Thoracic aorta (tissue), 2 donors: ENCODE results near the gene ADNP2. TPM values are rescaled to one million over a fixed set of nuclear protein-coding genes. Genes with fewer than 3 reads are reported as not detected.

Source experiments
- ATAC-seq: fragments of 150-250 bp; one replicate; pipeline ENCODE4 v1.8.0; 2017; ENCODE audit warnings: low read depth; ENCODE audit not compliant: insufficient number of reproducible peaks, low FRiP score
- DNase-seq: peaks from one replicate; pipeline ENCODE4 v3.0.0-alpha.2; 2020; ENCODE audit warnings: low spot score
- H3K27ac ChIP-seq, 2 donors: fragments of 200-600 bp; sonication (generic); 1 replicate in 1 of 2; 2 replicates in 1 of 2; pipeline ENCODE4 v1.5.1; 2016; ENCODE audit warnings: mild to moderate bottlenecking in 2 of 2, moderate library complexity in 2 of 2
- H3K27me3 ChIP-seq: fragments of 200-600 bp; sonication (generic); replicated peaks from 2 replicates; pipeline ENCODE4 v1.6.0; 2016; ENCODE audit warnings: mild to moderate bottlenecking; ENCODE audit not compliant: insufficient read depth
- H3K36me3 ChIP-seq: fragments of 200-600 bp; sonication (generic); one replicate; pipeline ENCODE4 v1.5.1; 2016
- H3K4me1 ChIP-seq, 2 donors: fragments of 200-600 bp; sonication (generic); 1 replicate in 1 of 2; 2 replicates in 1 of 2; pipeline versions ENCODE4 v1.5.1 to v1.6.0; 2016; ENCODE audit warnings: low read depth in 2 of 2, mild to moderate bottlenecking in 1 of 2; ENCODE audit not compliant: control insufficient read depth in 1 of 2
- H3K4me3 ChIP-seq: fragments of 200-600 bp; sonication (generic); 2 replicates; pipeline ENCODE4 v1.5.1; 2016; ENCODE audit warnings: mild to moderate bottlenecking
- H3K9me3 ChIP-seq: fragments of 200-600 bp; sonication (generic); 2 replicates; pipeline ENCODE4 v1.5.1; 2016
- CTCF ChIP-seq: fragments of 200-600 bp; sonication (generic); IDR thresholded peaks from one replicate; pipeline ENCODE4 v1.5.1; 2019; ENCODE audit warnings: antibody characterized with exemption
- total RNA-seq, 2 donors: library from RNA; depleted of rRNA; stranded (reverse); fragments of >200 nt; gene quantifications; one replicate each; pipeline versions ENCODE4 v1.1.0 to v1.2.3, GENCODE V29; 2016

ADNP2 gene
- total RNA-seq, 2 donors from 2014 or later, result 15.6 to 21.6 TPM

DNA sequence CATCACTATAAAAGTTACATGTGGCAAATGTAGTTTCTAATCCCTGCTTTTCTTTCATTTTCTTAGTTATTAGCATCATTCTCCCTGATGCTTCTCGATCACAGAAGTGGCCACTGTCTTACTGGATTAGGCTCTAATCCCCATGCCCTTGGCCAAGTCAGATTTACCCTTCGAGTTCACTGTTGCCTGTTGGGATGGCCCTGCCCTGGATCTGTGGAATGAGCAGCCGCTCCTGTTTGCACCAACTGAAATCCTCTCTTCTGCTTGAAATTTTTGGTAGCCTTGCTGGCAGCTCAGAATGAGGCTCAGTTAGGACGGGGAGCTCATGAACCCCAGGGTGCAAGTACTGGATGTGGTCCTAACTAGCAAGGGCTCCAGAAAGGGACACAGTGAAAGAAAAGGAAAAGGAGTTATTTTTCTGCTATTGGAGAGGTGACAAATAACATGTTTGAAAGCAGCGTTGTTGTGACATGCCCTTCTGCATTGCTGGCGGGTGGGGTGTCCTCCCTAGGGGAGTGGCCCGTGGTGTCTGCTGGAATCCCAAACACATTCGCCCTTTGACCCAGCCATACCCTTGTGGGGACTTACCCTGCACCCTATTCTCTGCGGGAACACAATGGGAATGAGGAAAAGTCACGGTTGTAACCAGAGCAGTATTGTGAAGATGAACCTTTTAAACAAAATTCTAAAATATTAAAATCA lies 40.3 kb upstream of the ADNP2 start:
- Histone ChIP-seq H3K4me3 (no peak overlapping the region), H3K27me3 (no peaks in the 10 kb centered on the region), H3K27ac (no peak overlapping the region), H3K9me3 (no peaks in the 10 kb centered on the region), H3K36me3 (no peaks in the 10 kb centered on the region), H3K4me1 (no peaks in the 10 kb centered on the region)
- no peak for DNase-seq
- ATAC-seq, result no peak
- no peak for TF ChIP-seq CTCF

- H3K27ac ChIP-seq, result no peak overlapping the region
- H3K27me3 ChIP-seq, result no peaks in the 10 kb centered on the region
- H3K4me3 ChIP-seq, result no peak overlapping the region
- no peaks in the 10 kb centered on the region for H3K4me1 ChIP-seq
- H3K9me3 ChIP-seq, result no peaks in the 10 kb centered on the region
- H3K36me3 ChIP-seq, result no peaks in the 10 kb centered on the region
- no peak for ATAC-seq
- TF ChIP-seq CTCF, result no peak
- no peak for DNase-seq
Observed at GRCh38 chr18:80070825-80071224, 38.2 kb upstream of the ADNP2 start.

- H3K4me1 ChIP-seq, result no peaks in the 10 kb centered on the region
- no peak overlapping the region for H3K4me3 ChIP-seq
- H3K27me3 ChIP-seq, result no peaks in the 10 kb centered on the region
- no peak overlapping the region for H3K27ac ChIP-seq
- DNase-seq, result no peak
- no peak for ATAC-seq
- H3K36me3 ChIP-seq, result no peaks in the 10 kb centered on the region
- H3K9me3 ChIP-seq, result no peaks in the 10 kb centered on the region
- no peak for TF ChIP-seq CTCF
Observed at GRCh38 chr18:80074183-80074582, 34.9 kb upstream of the ADNP2 start.

- Histone ChIP-seq H3K27ac (no peak overlapping the region), H3K27me3 (no peaks in the 10 kb centered on the region), H3K4me1 (no peaks in the 10 kb centered on the region), H3K36me3 (no peaks in the 10 kb centered on the region), H3K4me3 (no peak overlapping the region), H3K9me3 (no peaks in the 10 kb centered on the region)
- no peak for TF ChIP-seq CTCF
- DNase-seq (no peak), ATAC-seq (no peak)
Observed at GRCh38 chr18:80074697-80075096, 34.4 kb upstream of the ADNP2 start.

DNA sequence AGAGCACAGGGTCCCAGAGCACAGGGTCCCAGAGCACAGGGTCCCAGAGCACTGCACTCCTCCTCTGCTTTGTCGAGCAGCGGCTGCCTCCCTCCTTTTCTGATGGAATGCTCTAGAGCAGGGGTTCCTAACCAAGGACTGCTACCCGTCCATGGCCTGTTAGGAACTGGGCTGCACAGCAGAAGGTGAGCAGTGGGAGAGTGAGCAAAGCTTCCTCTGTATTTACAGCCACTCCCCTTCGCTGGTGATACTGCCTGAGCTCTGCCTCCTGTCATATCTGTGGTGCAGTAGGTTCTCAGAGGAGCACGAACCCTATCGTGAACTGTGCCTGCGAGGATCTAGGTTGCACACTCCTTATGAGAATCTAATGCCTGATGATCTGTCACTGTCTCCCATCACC lies 33.1 kb upstream of the ADNP2 start:
- no peaks in the 10 kb centered on the region for H3K4me1 ChIP-seq
- no peak for TF ChIP-seq CTCF
- ATAC-seq (no peak), DNase-seq (no peak)
- no peak overlapping the region for H3K27ac ChIP-seq
- H3K36me3 ChIP-seq, result no peaks in the 10 kb centered on the region
- H3K27me3 ChIP-seq, result no peaks in the 10 kb centered on the region
- no peak overlapping the region for H3K4me3 ChIP-seq
- H3K9me3 ChIP-seq, result no peaks in the 10 kb centered on the region
